LNCaP clone FGC (cell line): ENCODE data around the gene ADGRF5.
"Not testable (repeated sequence)": the region's sequence is repeated elsewhere in the genome, so short reads cannot be mapped to it uniquely, and the experiment has no call there.

Experiments used
- DNase-seq: peaks from one replicate; pipeline ENCODE4 v3.0.0-alpha.2; 2011; ENCODE audit warnings: low read depth
- H3K4me3 ChIP-seq: 2 replicates; pipeline ENCODE4 v1.5.1; 2011; ENCODE audit warnings: mild to moderate bottlenecking, low read depth, low read length, control low read depth
- CTCF ChIP-seq: IDR thresholded peaks from 2 replicates; pipeline ENCODE4 v1.5.1; 2012; ENCODE audit warnings: mild to moderate bottlenecking; ENCODE audit not compliant: control insufficient read depth, insufficient read depth; ENCODE audit errors: extremely low read depth

ADGRF5 gene

GRCh38 chr6:46862381-46862780, 59.4 kb downstream of the ADGRF5 start:
- no peak overlapping the region for H3K4me3 ChIP-seq
- no peak for DNase-seq
- 0 out of 2 replicates have a peak, but pooled peaks have one; percentile 13 for TF ChIP-seq CTCF

GRCh38 chr6:46855966-46856365, 65.8 kb downstream of the ADGRF5 start:
- H3K4me3 ChIP-seq, DNase-seq: not testable (repeated sequence)
- peak; percentile 60 for TF ChIP-seq CTCF

GRCh38 chr6:46851576-46851975, 70.2 kb downstream of the ADGRF5 start:
- not testable (repeated sequence) for DNase-seq, H3K4me3 ChIP-seq

- no peak for DNase-seq
- no peak overlapping the region for H3K4me3 ChIP-seq
- TF ChIP-seq CTCF: no peak
Measured at GRCh38 chr6:46850792-46851191, 70.9 kb downstream of the ADGRF5 start.

- H3K4me3 ChIP-seq: no peak overlapping the region
- TF ChIP-seq CTCF: no peak
- no peak for DNase-seq
Measured at GRCh38 chr6:46849361-46849690, 72.4 kb downstream of the ADGRF5 start.

- TF ChIP-seq CTCF: peak; percentile 99
- DNase-seq: peak; percentile 37
- no peak overlapping the region for H3K4me3 ChIP-seq
Measured at GRCh38 chr6:46848684-46849360, 72.9 kb downstream of the ADGRF5 start.

GRCh38 chr6:46845126-46845525, 76.6 kb downstream of the ADGRF5 start:
- TF ChIP-seq CTCF: no peak
- no peak overlapping the region for H3K4me3 ChIP-seq
- DNase-seq: no peak

GRCh38 chr6:46842252-46842846, 79.4 kb downstream of the ADGRF5 start:
- not testable (repeated sequence) for H3K4me3 ChIP-seq, DNase-seq
